ENCODE measurements around the gene BIRC5. TPM values are rescaled to one million over a fixed set of nuclear protein-coding genes. Genes with fewer than 3 reads are reported as not detected.

The BIRC5 gene
- total RNA-seq: 1 to 10 TPM in 1 of 4 donors, under 1 TPM in 2, not detected in 1; under 0.01 to 2.0 (median 0.13) TPM

DNA sequence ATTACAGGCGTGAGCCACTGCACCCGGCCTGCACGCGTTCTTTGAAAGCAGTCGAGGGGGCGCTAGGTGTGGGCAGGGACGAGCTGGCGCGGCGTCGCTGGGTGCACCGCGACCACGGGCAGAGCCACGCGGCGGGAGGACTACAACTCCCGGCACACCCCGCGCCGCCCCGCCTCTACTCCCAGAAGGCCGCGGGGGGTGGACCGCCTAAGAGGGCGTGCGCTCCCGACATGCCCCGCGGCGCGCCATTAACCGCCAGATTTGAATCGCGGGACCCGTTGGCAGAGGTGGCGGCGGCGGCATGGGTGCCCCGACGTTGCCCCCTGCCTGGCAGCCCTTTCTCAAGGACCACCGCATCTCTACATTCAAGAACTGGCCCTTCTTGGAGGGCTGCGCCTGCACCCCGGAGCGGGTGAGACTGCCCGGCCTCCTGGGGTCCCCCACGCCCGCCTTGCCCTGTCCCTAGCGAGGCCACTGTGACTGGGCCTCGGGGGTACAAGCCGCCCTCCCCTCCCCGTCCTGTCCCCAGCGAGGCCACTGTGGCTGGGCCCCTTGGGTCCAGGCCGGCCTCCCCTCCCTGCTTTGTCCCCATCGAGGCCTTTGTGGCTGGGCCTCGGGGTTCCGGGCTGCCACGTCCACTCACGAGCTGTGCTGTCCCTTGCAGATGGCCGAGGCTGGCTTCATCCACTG lies at the start of gene BIRC5:
TSS of gene BIRC5 (plus strand) at position 238 of the 690 bp plus-strand sequence. CDS start at position 302, 64 bp downstream.
- Histone ChIP-seq H3K27ac (replicated peaks in 1 of 4) (no peak within 1 kb of the TSS), H3K36me3 (no peaks in the 10 kb centered on the region), H3K4me1 (peaks cover 5 to 13% (median 11%) of the 10 kb centered on the region in 4 donors), H3K9me3 (no peaks in the 10 kb centered on the region), H3K4me3 (peak within 1 kb of the TSS; percentile 41 to 55 (median 47)), H3K27me3 (no peaks in the 10 kb centered on the region)
- TF ChIP-seq, protein P1, sequence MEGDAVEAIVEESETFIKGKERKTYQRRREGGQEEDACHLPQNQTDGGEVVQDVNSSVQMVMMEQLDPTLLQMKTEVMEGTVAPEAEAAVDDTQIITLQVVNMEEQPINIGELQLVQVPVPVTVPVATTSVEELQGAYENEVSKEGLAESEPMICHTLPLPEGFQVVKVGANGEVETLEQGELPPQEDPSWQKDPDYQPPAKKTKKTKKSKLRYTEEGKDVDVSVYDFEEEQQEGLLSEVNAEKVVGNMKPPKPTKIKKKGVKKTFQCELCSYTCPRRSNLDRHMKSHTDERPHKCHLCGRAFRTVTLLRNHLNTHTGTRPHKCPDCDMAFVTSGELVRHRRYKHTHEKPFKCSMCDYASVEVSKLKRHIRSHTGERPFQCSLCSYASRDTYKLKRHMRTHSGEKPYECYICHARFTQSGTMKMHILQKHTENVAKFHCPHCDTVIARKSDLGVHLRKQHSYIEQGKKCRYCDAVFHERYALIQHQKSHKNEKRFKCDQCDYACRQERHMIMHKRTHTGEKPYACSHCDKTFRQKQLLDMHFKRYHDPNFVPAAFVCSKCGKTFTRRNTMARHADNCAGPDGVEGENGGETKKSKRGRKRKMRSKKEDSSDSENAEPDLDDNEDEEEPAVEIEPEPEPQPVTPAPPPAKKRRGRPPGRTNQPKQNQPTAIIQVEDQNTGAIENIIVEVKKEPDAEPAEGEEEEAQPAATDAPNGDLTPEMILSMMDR (IDR thresholded peaks at IDR 0.05): peak in 1 of 3 experiments; percentile 26
- peak; percentile 48 to 90 for TF ChIP-seq POLR2AphosphoS5 (IDR thresholded peaks at IDR 0.05)
- no peak for TF ChIP-seq POLR2A (IDR thresholded peaks at IDR 0.05; ENCODE audit: low read depth)
- intact Hi-C loops (cut with DNase I): no loop called here
- WGBS: 2% methylated on average over 17 of the region's 60 CpGs
- peak; percentile 94 for DNase-seq (ENCODE audit: extremely low spot score)

DNA sequence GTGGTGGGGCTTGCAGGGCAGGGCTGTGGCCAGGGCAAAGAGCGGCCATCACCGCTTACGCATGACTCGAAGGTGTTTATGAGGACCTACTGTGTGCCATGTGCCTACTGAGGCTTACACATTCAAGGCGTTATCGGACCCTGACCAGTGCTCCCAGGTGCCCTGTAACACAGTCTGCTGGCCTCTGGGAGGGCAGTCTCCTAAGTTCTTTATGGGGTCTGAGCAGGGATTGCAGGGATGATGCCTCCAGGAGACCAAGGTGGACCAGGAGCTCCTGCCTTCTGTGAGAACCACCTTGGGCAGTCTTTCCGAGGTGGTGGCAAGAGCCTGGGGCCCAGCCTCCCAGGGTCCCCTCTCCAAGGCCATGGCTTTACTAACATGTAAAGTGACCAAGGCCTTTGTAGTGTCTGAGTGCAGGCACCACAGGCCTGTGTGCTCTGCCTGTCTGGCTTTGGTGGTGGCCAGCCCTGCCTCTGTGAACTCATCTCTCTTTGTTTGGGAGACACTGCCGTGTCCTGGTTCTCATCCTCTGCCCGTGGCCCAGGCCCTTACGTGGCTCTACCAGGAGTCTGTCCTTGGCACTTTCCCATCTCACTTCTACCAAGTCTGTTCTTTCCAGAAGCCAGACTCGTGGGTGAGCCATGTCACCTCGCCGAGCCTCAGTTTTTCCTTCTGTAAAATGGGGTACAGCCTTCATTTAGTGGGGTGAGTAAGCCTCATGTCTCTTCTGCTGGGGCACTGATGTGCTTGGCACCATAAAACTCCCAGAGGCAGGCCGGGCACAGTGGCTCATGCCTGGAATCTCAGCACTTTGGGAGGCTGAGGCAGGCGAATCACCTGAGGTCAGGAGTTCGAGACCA lies 49.1 kb upstream of the BIRC5 start:
- H3K36me3 ChIP-seq: peaks cover 0 to 1% (median 0%) of the 10 kb centered on the region in 4 donors
- intact Hi-C loops (cut with DNase I): loop anchor here (5.0 kb wide), 1 partner anchor 87 kb away; no protein-coding TSS in a partner anchor
- DNase-seq (ENCODE audit: extremely low spot score): no peak
- TF ChIP-seq, protein P1 (IDR thresholded peaks at IDR 0.05): no peak
- TF ChIP-seq POLR2A (IDR thresholded peaks at IDR 0.05; ENCODE audit: low read depth) (no peak), POLR2AphosphoS5 (IDR thresholded peaks at IDR 0.05) (no peak), EP300 (IDR thresholded peaks at IDR 0.05) (no peak)
- H3K27me3 ChIP-seq: no peaks in the 10 kb centered on the region
- WGBS: 97% methylated on average over 15 of the region's 16 CpGs
- no peak overlapping the region for H3K27ac ChIP-seq (replicated peaks in 1 of 4)
- H3K9me3 ChIP-seq: no peaks in the 10 kb centered on the region
- H3K4me3 ChIP-seq: no peak overlapping the region
- peaks cover 10 to 18% (median 17%) of the 10 kb centered on the region in 4 donors for H3K4me1 ChIP-seq

DNA sequence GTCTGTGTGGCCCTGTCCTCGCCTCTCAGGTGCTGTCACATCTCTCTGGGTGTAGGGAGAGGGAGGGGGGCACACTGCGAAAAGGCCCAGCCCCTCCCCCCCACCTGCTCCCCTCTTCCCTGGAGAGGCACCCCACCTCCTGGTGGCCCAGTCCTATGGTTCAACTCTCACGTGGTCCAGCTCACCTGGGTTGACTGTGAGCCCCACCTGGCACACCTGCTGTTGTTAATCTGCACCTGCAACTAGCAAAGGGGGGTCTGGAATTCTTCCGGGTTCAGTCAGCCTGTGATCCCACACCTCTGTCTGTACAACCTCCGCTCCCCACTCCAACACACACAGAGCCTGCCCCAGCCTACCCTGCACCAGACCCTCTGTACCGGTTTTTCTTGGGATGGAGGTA lies 47.6 kb upstream of the BIRC5 start:
- no peaks in the 10 kb centered on the region for H3K27me3 ChIP-seq
- H3K27ac ChIP-seq (replicated peaks in 1 of 4): no peak overlapping the region
- TF ChIP-seq, protein P1 (IDR thresholded peaks at IDR 0.05): no peak
- TF ChIP-seq POLR2AphosphoS5 (IDR thresholded peaks at IDR 0.05): no peak
- TF ChIP-seq EP300 (IDR thresholded peaks at IDR 0.05): no peak
- 65% methylated on average over 6 of the region's 6 CpGs for WGBS
- intact Hi-C loops (cut with DNase I): loop anchor here (5.0 kb wide), 1 partner anchor 86 kb away; no protein-coding TSS in a partner anchor
- H3K4me3 ChIP-seq: no peak overlapping the region
- H3K4me1 ChIP-seq: peaks cover 23 to 33% (median 32%) of the 10 kb centered on the region in 4 donors
- DNase-seq (ENCODE audit: extremely low spot score): no peak
- H3K36me3 ChIP-seq: peaks cover 0 to 16% (median 10%) of the 10 kb centered on the region in 4 donors
- no peaks in the 10 kb centered on the region for H3K9me3 ChIP-seq

DNA sequence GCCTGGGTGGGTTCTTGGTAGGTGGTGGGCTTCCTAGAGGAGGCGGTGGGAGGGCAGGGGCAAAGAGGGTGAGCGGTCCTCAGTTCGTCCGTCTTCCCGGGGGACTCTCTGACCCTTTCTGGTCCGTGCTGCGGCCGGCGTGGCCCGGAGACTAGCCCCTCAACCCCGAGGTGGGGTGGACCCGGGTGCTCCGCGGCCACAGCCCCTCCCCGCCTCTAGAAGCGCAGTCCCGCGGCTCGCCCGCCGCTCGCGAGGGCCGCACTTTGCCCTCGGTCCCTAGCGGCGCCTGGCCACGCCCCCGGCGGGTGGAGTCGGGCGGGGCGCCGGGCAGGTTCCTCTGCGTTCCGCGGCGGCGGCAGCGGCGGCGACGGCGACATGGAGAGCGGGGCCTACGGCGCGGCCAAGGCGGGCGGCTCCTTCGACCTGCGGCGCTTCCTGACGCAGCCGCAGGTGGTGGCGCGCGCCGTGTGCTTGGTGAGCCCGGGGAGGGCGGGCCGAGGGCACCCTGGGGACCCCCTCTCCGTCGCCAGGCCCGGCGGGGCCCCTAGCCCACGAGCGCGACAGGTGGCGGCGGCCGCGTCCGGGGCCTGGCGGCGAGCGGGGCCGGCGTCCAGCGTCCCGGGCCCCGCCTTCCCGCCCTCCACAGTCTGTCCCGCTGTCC lies 45.7 kb upstream of the BIRC5 start, which contains the start of gene SYNGR2:
TSS of gene SYNGR2 (plus strand) at position 340 of the 661 bp plus-strand sequence. CDS start at position 376, 36 bp downstream.
- Histone ChIP-seq H3K36me3 (peaks cover 0 to 29% (median 22%) of the 10 kb centered on the region in 4 donors), H3K27me3 (no peaks in the 10 kb centered on the region), H3K4me3 (peak within 1 kb of the TSS; percentile 75 to 99 (median 86)), H3K4me1 (peaks cover 43 to 52% (median 51%) of the 10 kb centered on the region in 4 donors), H3K9me3 (no peaks in the 10 kb centered on the region), H3K27ac (replicated peaks in 1 of 4) (peak within 1 kb of the TSS; percentile 91 to 98 (median 95))
- DNase-seq (ENCODE audit: extremely low spot score): no peak
- TF ChIP-seq, protein P1 (IDR thresholded peaks at IDR 0.05): peak in 1 of 3 experiments; percentile 14
- TF ChIP-seq POLR2AphosphoS5 (IDR thresholded peaks at IDR 0.05): peak; percentile 74 to 88
- peak; percentile 83 for TF ChIP-seq POLR2A (IDR thresholded peaks at IDR 0.05; ENCODE audit: low read depth)
- no peak for TF ChIP-seq EP300 (IDR thresholded peaks at IDR 0.05)
- WGBS: 0% methylated on average over 1 of the region's 84 CpGs
- intact Hi-C loops (cut with DNase I): loop anchor here (5.0 kb wide), 1 partner anchor 84 kb away; no protein-coding TSS in a partner anchor
